ENCODE measurements around the gene CATSPER2. TPM values are rescaled to one million over a fixed set of nuclear protein-coding genes. Genes with fewer than 3 reads are reported as not detected.
"Not testable (repeated sequence)": the region's sequence is repeated elsewhere in the genome, so short reads cannot be mapped to it uniquely, and the experiment has no call there.

Gene CATSPER2
- polyA plus RNA-seq, 1 of the 3 experiments (the other 2 are of a cell fraction), result 0.62 TPM

- H3K4me1 ChIP-seq (ENCODE audit: control insufficient read depth in 1 of 2, insufficient read depth in 2 of 2, low read depth in 1 of 2, low read length in 1 of 2); H3K4me2 ChIP-seq; H3F3A ChIP-seq (replicated peaks; ENCODE audit: insufficient read depth); CTCF ChIA-PET; H3K27me3 ChIP-seq (ENCODE audit: insufficient read depth); H4K20me1 ChIP-seq (ENCODE audit: insufficient read depth); H3K36me3 ChIP-seq (replicated peaks in 1 of 2; ENCODE audit: control insufficient read depth in 1 of 2, insufficient read depth in 2 of 2, low read length in 1 of 2); POLR2A ChIA-PET; H3K9me2 ChIP-seq; H3K9ac ChIP-seq; H3K9me3 ChIP-seq; H2AFZ ChIP-seq (ENCODE audit: low read depth); H3K79me2 ChIP-seq (ENCODE audit: insufficient read depth); DNase-seq; H3K27ac ChIP-seq (ENCODE audit: low read depth in 2 of 2, low read length in 1 of 2); H3K4me3 ChIP-seq (ENCODE audit: low read depth in 2 of 2, low read length in 1 of 2): not testable (repeated sequence)
- WGBS (ENCODE audit: low lambda C conversion rate), result no CpG with 5 or more reads among the region's 1 CpG
Measured at GRCh38 chr15:43674175-43674574, 25.5 kb upstream of the CATSPER2 start.

- H3K27ac ChIP-seq (ENCODE audit: low read depth in 2 of 2, low read length in 1 of 2); H2AFZ ChIP-seq (ENCODE audit: low read depth); H3F3A ChIP-seq (replicated peaks; ENCODE audit: insufficient read depth); H4K20me1 ChIP-seq (ENCODE audit: insufficient read depth); H3K4me3 ChIP-seq (ENCODE audit: low read depth in 2 of 2, low read length in 1 of 2); H3K36me3 ChIP-seq (replicated peaks in 1 of 2; ENCODE audit: control insufficient read depth in 1 of 2, insufficient read depth in 2 of 2, low read length in 1 of 2); POLR2A ChIA-PET; H3K79me2 ChIP-seq (ENCODE audit: insufficient read depth); H3K9ac ChIP-seq; H3K9me3 ChIP-seq; CTCF ChIA-PET; H3K9me2 ChIP-seq; H3K4me1 ChIP-seq (ENCODE audit: control insufficient read depth in 1 of 2, insufficient read depth in 2 of 2, low read depth in 1 of 2, low read length in 1 of 2); DNase-seq; H3K4me2 ChIP-seq; H3K27me3 ChIP-seq (ENCODE audit: insufficient read depth): not testable (repeated sequence)
- WGBS (ENCODE audit: low lambda C conversion rate), result no CpG with 5 or more reads among the region's 1 CpG
Measured at GRCh38 chr15:43666177-43666576, 17.5 kb upstream of the CATSPER2 start.

DNA sequence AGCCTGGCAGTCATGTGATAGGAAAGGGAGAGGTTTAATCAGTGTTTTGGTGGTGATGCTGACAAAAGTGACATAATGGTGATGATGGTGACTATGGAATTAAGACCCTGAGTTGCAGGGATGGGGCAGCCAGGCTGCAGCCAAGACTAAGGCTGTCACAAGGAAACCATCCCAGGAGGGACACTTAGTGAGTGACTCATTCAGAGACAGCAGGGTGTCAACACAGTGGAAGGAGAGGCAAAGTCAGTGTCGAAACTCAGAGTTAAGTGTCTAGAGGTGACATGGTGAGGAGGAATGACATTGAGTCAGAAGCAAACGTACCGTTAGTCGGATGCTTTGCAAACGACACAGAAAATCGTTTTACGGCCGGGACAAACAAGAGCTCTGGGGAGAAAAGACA is 14.7 kb upstream of the CATSPER2 start:
- H3K4me2 ChIP-seq; POLR2A ChIA-PET; H3K27me3 ChIP-seq (ENCODE audit: insufficient read depth); H3K4me3 ChIP-seq (ENCODE audit: low read depth in 2 of 2, low read length in 1 of 2); H3K9ac ChIP-seq; CTCF ChIA-PET; H3K79me2 ChIP-seq (ENCODE audit: insufficient read depth); DNase-seq; H3K27ac ChIP-seq (ENCODE audit: low read depth in 2 of 2, low read length in 1 of 2); H3K9me2 ChIP-seq; H2AFZ ChIP-seq (ENCODE audit: low read depth); H4K20me1 ChIP-seq (ENCODE audit: insufficient read depth); H3K9me3 ChIP-seq; H3K4me1 ChIP-seq (ENCODE audit: control insufficient read depth in 1 of 2, insufficient read depth in 2 of 2, low read depth in 1 of 2, low read length in 1 of 2); H3F3A ChIP-seq (replicated peaks; ENCODE audit: insufficient read depth); H3K36me3 ChIP-seq (replicated peaks in 1 of 2; ENCODE audit: control insufficient read depth in 1 of 2, insufficient read depth in 2 of 2, low read length in 1 of 2): not testable (repeated sequence)
- no CpG with 5 or more reads among the region's 8 CpGs for WGBS (ENCODE audit: low lambda C conversion rate)

GRCh38 chr15:43662293-43662692 is 13.6 kb upstream of the CATSPER2 start:
- H3F3A ChIP-seq (replicated peaks; ENCODE audit: insufficient read depth); H3K9me3 ChIP-seq; H3K27me3 ChIP-seq (ENCODE audit: insufficient read depth); H3K79me2 ChIP-seq (ENCODE audit: insufficient read depth); H4K20me1 ChIP-seq (ENCODE audit: insufficient read depth); H3K36me3 ChIP-seq (replicated peaks in 1 of 2; ENCODE audit: control insufficient read depth in 1 of 2, insufficient read depth in 2 of 2, low read length in 1 of 2); CTCF ChIA-PET; POLR2A ChIA-PET; H3K27ac ChIP-seq (ENCODE audit: low read depth in 2 of 2, low read length in 1 of 2); H3K4me2 ChIP-seq; H3K4me1 ChIP-seq (ENCODE audit: control insufficient read depth in 1 of 2, insufficient read depth in 2 of 2, low read depth in 1 of 2, low read length in 1 of 2); H3K9me2 ChIP-seq; H3K4me3 ChIP-seq (ENCODE audit: low read depth in 2 of 2, low read length in 1 of 2); DNase-seq; H3K9ac ChIP-seq; H2AFZ ChIP-seq (ENCODE audit: low read depth): not testable (repeated sequence)
- no CpG with 5 or more reads among the region's 2 CpGs for WGBS (ENCODE audit: low lambda C conversion rate)

GRCh38 chr15:43659727-43660126 is 11.1 kb upstream of the CATSPER2 start:
- H3K9me3 ChIP-seq; H3F3A ChIP-seq (replicated peaks; ENCODE audit: insufficient read depth); H3K4me3 ChIP-seq (ENCODE audit: low read depth in 2 of 2, low read length in 1 of 2); CTCF ChIA-PET; H3K36me3 ChIP-seq (replicated peaks in 1 of 2; ENCODE audit: control insufficient read depth in 1 of 2, insufficient read depth in 2 of 2, low read length in 1 of 2); H2AFZ ChIP-seq (ENCODE audit: low read depth); H3K4me1 ChIP-seq (ENCODE audit: control insufficient read depth in 1 of 2, insufficient read depth in 2 of 2, low read depth in 1 of 2, low read length in 1 of 2); H3K9ac ChIP-seq; H3K27ac ChIP-seq (ENCODE audit: low read depth in 2 of 2, low read length in 1 of 2); H3K27me3 ChIP-seq (ENCODE audit: insufficient read depth); H3K79me2 ChIP-seq (ENCODE audit: insufficient read depth); H3K4me2 ChIP-seq; H4K20me1 ChIP-seq (ENCODE audit: insufficient read depth); H3K9me2 ChIP-seq; DNase-seq; POLR2A ChIA-PET: not testable (repeated sequence)
- no CpG with 5 or more reads among the region's 10 CpGs for WGBS (ENCODE audit: low lambda C conversion rate)

DNA sequence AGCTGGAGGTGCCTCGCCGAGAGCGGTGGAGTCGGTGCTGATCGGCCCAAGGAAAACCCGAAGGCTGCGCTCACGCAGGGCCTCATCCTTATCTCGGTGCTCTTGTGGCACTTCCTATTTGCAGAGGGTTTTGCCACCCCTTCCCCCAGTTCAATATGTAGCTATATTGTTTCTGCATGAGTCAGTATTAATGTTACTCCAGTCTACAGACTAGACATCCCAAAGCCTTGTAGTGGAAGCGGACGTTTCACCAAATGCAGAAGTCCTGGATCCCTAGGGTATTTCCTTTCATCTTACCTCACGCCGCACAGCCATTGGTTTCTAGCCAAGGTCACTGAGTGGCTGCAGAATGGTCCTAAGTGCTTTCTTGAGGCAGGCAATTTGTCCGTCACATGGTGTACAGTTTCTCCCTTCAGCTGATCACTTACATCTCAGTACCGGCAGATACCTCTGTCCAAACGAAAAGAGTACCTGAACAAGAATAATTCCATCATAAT is 834 bp upstream of the CATSPER2 start:
- H3K9ac ChIP-seq, H3K4me2 ChIP-seq, POLR2A ChIA-PET: not testable (repeated sequence)

More for the DNA sequence above, 834 bp upstream of the CATSPER2 start:
- H3K4me3 ChIP-seq (ENCODE audit: low read depth in 2 of 2, low read length in 1 of 2); H3K4me1 ChIP-seq (ENCODE audit: control insufficient read depth in 1 of 2, insufficient read depth in 2 of 2, low read depth in 1 of 2, low read length in 1 of 2); CTCF ChIA-PET; H3K36me3 ChIP-seq (replicated peaks in 1 of 2; ENCODE audit: control insufficient read depth in 1 of 2, insufficient read depth in 2 of 2, low read length in 1 of 2); H4K20me1 ChIP-seq (ENCODE audit: insufficient read depth); H3K27ac ChIP-seq (ENCODE audit: low read depth in 2 of 2, low read length in 1 of 2); H3K9me3 ChIP-seq; H3K79me2 ChIP-seq (ENCODE audit: insufficient read depth); H3F3A ChIP-seq (replicated peaks; ENCODE audit: insufficient read depth); H2AFZ ChIP-seq (ENCODE audit: low read depth); DNase-seq; H3K27me3 ChIP-seq (ENCODE audit: insufficient read depth); H3K9me2 ChIP-seq: not testable (repeated sequence)
- 94% methylated on average over 15 of the region's 16 CpGs for WGBS (ENCODE audit: low lambda C conversion rate)

All from SK-N-SH (cell line).